ENCODE measurements around the gene JMJD4. TPM values are rescaled to one million over a fixed set of nuclear protein-coding genes. Genes with fewer than 3 reads are reported as not detected.

JMJD4 gene
- total RNA-seq, 1 experiment from 2014 or later: 24.4 TPM

- Mint-ChIP-seq H3K4me1 (peaks cover 0 to 7% of the 10 kb centered on the region in 2 experiments; a peak in 1 of 4 replicates), H3K36me3 (ENCODE audit: insufficient read depth in 1 of 3, low read depth in 3 of 3) (peaks cover 12 to 52% (median 32%) of the 10 kb centered on the region in 3 experiments), H3K27me3 (ENCODE audit: low read depth) (no peaks in the 10 kb centered on the region), H3K9me3 (no peaks in the 10 kb centered on the region), H3K4me3 (no peak overlapping the region), H3K27ac (no peak overlapping the region)
- DNase-seq: no peak
- Histone ChIP-seq H2AFZ (ENCODE audit: low read length) (no peak overlapping the region), H3T11ph (ENCODE audit: low read length) (no peak overlapping the region), H2BK120ac (ENCODE audit: low read depth, low read length, poor library complexity, severe bottlenecking) (no peak overlapping the region), H4K5ac (ENCODE audit: insufficient read length, low read depth, low read length) (no peak overlapping the region), H2BK12ac (ENCODE audit: insufficient read length, low read depth, low read length) (no peak overlapping the region), H3K9me3 (ENCODE audit: control insufficient read depth, low read depth, low read length) (no peaks in the 10 kb centered on the region), H3K79me1 (ENCODE audit: insufficient read depth, low read depth, low read length, poor library complexity, severe bottlenecking) (peaks cover 4% of the 10 kb centered on the region), H3K56ac (ENCODE audit: insufficient read length, low read depth, low read length) (no peak overlapping the region), H3K9ac (ENCODE audit: extremely low read depth, insufficient read length, low read length) (no peak overlapping the region), H3K23ac (ENCODE audit: insufficient read length, low read depth, low read length) (no peak overlapping the region), H3K4ac (ENCODE audit: low read depth, low read length) (no peak overlapping the region), H3K27me3 (ENCODE audit: insufficient read depth, low read length) (no peaks in the 10 kb centered on the region), H4K20me1 (ENCODE audit: control insufficient read depth, insufficient read depth, insufficient read length) (no peaks in the 10 kb centered on the region), H3K23me2 (ENCODE audit: insufficient read length, low read depth, low read length, poor library complexity, severe bottlenecking) (no peaks in the 10 kb centered on the region), H2BK20ac (ENCODE audit: low read depth, low read length, poor library complexity, severe bottlenecking) (no peak overlapping the region), H3K79me2 (ENCODE audit: insufficient read depth, low read length) (peaks cover 2% of the 10 kb centered on the region; the same call in 1 of the 2 replicates), H3K27ac (ENCODE audit: insufficient read length, low read depth, low read length) (no peak overlapping the region), H3K18ac (ENCODE audit: insufficient read length, low read depth, low read length) (no peak overlapping the region), H3K14ac (ENCODE audit: insufficient read depth, low read length) (no peak overlapping the region), H2BK15ac (ENCODE audit: low read depth, low read length) (no peak overlapping the region), H2AK5ac (ENCODE audit: insufficient read length, low read length) (no peak overlapping the region), H3K4me1 (ENCODE audit: insufficient read depth, low read length) (no peaks in the 10 kb centered on the region), H2BK5ac (ENCODE audit: insufficient read length, low read length) (no peak overlapping the region), H4K91ac (ENCODE audit: insufficient read length, low read depth, low read length) (no peak overlapping the region), H3K4me2 (ENCODE audit: insufficient read depth, insufficient read length, low read length) (no peak overlapping the region), H4K8ac (replicated peaks; ENCODE audit: insufficient read length, low read depth, low read length) (no peak overlapping the region)
- WGBS (ENCODE audit: extremely low coverage, insufficient read length, low lambda C conversion rate): no CpG with 5 or more reads among the region's 13 CpGs
- TF ChIP-seq CTCF (conservative IDR thresholded peaks at IDR 0.05): no peak
These were observed 21.3 kb upstream of the JMJD4 start for GRCh38 chr1:227756172-227756959.

Data from H9 (cell line).